ENCODE results near the gene ATP11A.
A peak's percentile ranks its signal among the peaks of the same experiment; 100 is the strongest.

Gene ATP11A

GRCh38 chr13:112783135-112783977 is 93.5 kb downstream of the ATP11A start:
- peaks cover 45% of the 10 kb centered on the region for H3K79me2 ChIP-seq (ENCODE audit: insufficient read depth, low read length)
- H3K27ac ChIP-seq (ENCODE audit: low read length) = no peak overlapping the region
- no peak overlapping the region for H2AFZ ChIP-seq (ENCODE audit: low read depth, low read length)
- ATAC-seq (ENCODE audit: insufficient read depth, low read depth) = peak; percentile 12; the same call in 1 of the 3 replicates
- peaks cover 51% of the 10 kb centered on the region for H4K20me1 ChIP-seq (ENCODE audit: insufficient read depth, low read length)
- DNase-seq = no peak
- H3K9me3 ChIP-seq (ENCODE audit: insufficient read depth, low read length, severe bottlenecking) = no peaks in the 10 kb centered on the region
- no peaks in the 10 kb centered on the region for H3K4me1 ChIP-seq (ENCODE audit: insufficient read depth, low read length)
- TF ChIP-seq CTCF (IDR thresholded peaks at IDR 0.05; ENCODE audit: borderline replicate concordance, extremely low read depth, low read length, poor library complexity, severe bottlenecking) = no peak
- no peak for TF ChIP-seq EZH2 (IDR thresholded peaks at IDR 0.05; ENCODE audit: borderline replicate concordance, low read depth, low read length, severe bottlenecking)
- H3K36me3 ChIP-seq (ENCODE audit: insufficient read depth, low read length) = peaks cover 21% of the 10 kb centered on the region
- H3K27me3 ChIP-seq (ENCODE audit: insufficient read depth, low read length, poor library complexity) = no peaks in the 10 kb centered on the region
- H3K4me3 ChIP-seq (ENCODE audit: low read depth in 1 of 2, low read length in 2 of 2) = no peak overlapping the region
- no peak overlapping the region for H3K9ac ChIP-seq (ENCODE audit: low read depth, low read length)
- no peak overlapping the region for H3K4me2 ChIP-seq (ENCODE audit: insufficient read depth, low read length)

DNA sequence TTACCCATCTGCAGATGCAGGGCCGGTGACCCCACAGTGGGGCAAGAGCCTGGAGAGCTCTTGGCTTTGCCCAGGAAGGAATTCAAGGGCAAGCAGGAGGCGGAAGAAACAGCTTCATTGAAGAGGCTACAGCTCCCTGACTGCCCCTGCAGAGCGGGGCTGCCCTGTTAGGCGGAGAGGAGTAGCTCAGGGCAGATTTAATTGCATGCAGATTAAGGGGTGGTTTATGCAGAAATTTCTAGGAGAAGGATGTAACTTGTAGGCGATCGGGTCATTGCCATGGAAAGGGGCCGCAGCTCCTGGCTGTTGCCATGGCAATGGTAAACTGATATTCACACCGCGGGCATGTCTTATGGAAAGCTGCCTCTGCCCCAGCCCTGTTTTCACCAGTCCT is 94.1 kb downstream of the ATP11A start:
- no peaks in the 10 kb centered on the region for H3K27me3 ChIP-seq (ENCODE audit: insufficient read depth, low read length, poor library complexity)
- H3K4me3 ChIP-seq (ENCODE audit: low read depth in 1 of 2, low read length in 2 of 2) = no peak overlapping the region
- no peak overlapping the region for H3K27ac ChIP-seq (ENCODE audit: low read length)
- DNase-seq (no peak), ATAC-seq (ENCODE audit: insufficient read depth, low read depth) (no peak)
- TF ChIP-seq EZH2 (IDR thresholded peaks at IDR 0.05; ENCODE audit: borderline replicate concordance, low read depth, low read length, severe bottlenecking) (no peak), CTCF (IDR thresholded peaks at IDR 0.05; ENCODE audit: borderline replicate concordance, extremely low read depth, low read length, poor library complexity, severe bottlenecking) (no peak)
- peaks cover 26% of the 10 kb centered on the region for H3K36me3 ChIP-seq (ENCODE audit: insufficient read depth, low read length)
- no peak overlapping the region for H3K4me2 ChIP-seq (ENCODE audit: insufficient read depth, low read length)
- no peaks in the 10 kb centered on the region for H3K4me1 ChIP-seq (ENCODE audit: insufficient read depth, low read length)
- no peak overlapping the region for H2AFZ ChIP-seq (ENCODE audit: low read depth, low read length)
- H3K79me2 ChIP-seq (ENCODE audit: insufficient read depth, low read length) = peaks cover 44% of the 10 kb centered on the region
- peaks cover 50% of the 10 kb centered on the region for H4K20me1 ChIP-seq (ENCODE audit: insufficient read depth, low read length)
- no peaks in the 10 kb centered on the region for H3K9me3 ChIP-seq (ENCODE audit: insufficient read depth, low read length, severe bottlenecking)
- no peak overlapping the region for H3K9ac ChIP-seq (ENCODE audit: low read depth, low read length)

DNA sequence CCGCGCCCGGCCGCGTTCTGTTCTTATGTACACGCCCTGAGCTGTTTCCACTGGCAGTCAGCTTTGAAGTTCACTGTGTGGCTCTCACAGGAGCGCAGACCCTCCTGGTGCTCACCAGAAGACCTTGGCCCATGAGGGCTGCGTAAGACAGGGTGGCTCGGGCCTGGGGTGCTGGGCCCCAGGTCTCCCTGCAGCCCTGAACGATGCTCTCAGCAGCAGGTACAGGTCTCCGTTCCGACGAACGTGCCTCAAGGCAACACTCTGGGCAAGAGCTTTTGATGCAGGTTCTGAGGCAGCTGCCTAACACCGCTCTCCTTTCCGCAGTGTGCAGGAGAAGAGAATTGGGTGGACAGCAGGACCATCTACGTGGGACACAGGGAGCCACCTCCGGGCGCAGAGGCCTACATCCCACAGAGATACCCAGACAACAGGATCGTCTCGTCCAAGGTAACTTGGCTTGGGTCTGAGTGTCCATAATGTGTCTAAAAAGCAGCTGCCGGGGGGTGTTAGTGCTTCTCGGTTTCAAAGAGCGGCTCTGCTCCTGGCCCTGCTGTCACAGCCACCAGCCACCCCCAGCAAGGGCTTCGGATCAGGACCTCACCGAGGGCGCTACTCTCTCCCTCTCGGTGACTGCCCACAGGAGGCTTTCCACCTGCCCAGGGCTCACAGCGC is 95.1 kb downstream of the ATP11A start:
- H2AFZ ChIP-seq (ENCODE audit: low read depth, low read length) = no peak overlapping the region
- H3K79me2 ChIP-seq (ENCODE audit: insufficient read depth, low read length) = peaks cover 42% of the 10 kb centered on the region
- no peaks in the 10 kb centered on the region for H3K27me3 ChIP-seq (ENCODE audit: insufficient read depth, low read length, poor library complexity)
- H3K4me3 ChIP-seq (ENCODE audit: low read depth in 1 of 2, low read length in 2 of 2) = no peak overlapping the region
- no peak overlapping the region for H3K4me2 ChIP-seq (ENCODE audit: insufficient read depth, low read length)
- ATAC-seq (ENCODE audit: insufficient read depth, low read depth) (no peak), DNase-seq (no peak)
- H3K36me3 ChIP-seq (ENCODE audit: insufficient read depth, low read length) = peaks cover 29% of the 10 kb centered on the region
- peaks cover 50% of the 10 kb centered on the region for H4K20me1 ChIP-seq (ENCODE audit: insufficient read depth, low read length)
- no peak overlapping the region for H3K9ac ChIP-seq (ENCODE audit: low read depth, low read length)
- H3K4me1 ChIP-seq (ENCODE audit: insufficient read depth, low read length) = no peaks in the 10 kb centered on the region
- TF ChIP-seq CTCF (IDR thresholded peaks at IDR 0.05; ENCODE audit: borderline replicate concordance, extremely low read depth, low read length, poor library complexity, severe bottlenecking) (no peak), EZH2 (IDR thresholded peaks at IDR 0.05; ENCODE audit: borderline replicate concordance, low read depth, low read length, severe bottlenecking) (no peak)
- no peak overlapping the region for H3K27ac ChIP-seq (ENCODE audit: low read length)
- no peaks in the 10 kb centered on the region for H3K9me3 ChIP-seq (ENCODE audit: insufficient read depth, low read length, severe bottlenecking)

All from DND-41 (cell line).